CD4-positive, alpha-beta T cell treated with Interleukin-15 for 4 hours (primary cell): ENCODE data around the gene ZC3H7A.
A peak's percentile ranks its signal among the peaks of the same experiment; 100 is the strongest.

Experiments used
- DNase-seq: peaks from one replicate; pipeline ENCODE4 v3.0.0-alpha.2; 2020; ENCODE audit warnings: low spot score

Gene ZC3H7A

GRCh38 chr16:11768849-11769248, 28.2 kb downstream of the ZC3H7A start:
- DNase-seq, result no peak

DNA sequence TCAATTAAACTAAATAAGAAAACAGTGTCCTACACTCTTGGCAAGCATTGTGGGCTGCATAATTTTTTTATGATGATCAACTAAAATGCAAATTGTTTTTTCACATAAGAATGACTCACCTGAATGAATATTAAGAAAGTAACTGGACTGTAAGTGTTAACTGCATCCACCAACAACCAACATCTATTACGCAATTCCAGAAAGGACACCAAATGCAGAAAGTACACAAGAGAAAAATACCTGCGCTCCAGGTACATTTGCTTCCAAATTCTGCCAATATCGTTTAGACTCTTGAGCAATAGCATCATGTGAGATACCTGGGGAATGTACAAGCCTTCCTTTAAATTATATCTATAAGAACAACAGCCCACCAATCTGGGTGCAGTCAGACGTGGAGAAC, 34.6 kb downstream of the ZC3H7A start:
- no peak for DNase-seq

DNA sequence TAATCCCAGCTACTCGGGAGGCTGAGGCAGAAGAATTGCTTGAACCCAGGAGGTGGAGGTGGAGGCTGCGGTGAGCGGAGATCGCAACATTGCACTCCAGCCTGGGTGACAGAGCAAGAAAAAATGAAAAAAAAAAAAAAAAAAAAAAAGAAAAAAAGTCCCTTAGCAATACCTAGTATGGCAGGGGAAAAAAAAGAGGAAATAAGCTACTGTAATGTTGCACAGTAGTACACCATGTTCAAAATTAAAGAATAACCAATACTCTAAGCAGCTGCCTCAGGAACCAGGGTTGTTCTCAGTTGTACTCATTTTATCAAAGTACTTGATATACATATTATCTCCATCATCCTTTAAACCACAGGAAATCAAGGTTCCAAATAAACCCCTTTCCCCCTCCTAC, 37.1 kb downstream of the ZC3H7A start:
- DNase-seq, result no peak

DNA sequence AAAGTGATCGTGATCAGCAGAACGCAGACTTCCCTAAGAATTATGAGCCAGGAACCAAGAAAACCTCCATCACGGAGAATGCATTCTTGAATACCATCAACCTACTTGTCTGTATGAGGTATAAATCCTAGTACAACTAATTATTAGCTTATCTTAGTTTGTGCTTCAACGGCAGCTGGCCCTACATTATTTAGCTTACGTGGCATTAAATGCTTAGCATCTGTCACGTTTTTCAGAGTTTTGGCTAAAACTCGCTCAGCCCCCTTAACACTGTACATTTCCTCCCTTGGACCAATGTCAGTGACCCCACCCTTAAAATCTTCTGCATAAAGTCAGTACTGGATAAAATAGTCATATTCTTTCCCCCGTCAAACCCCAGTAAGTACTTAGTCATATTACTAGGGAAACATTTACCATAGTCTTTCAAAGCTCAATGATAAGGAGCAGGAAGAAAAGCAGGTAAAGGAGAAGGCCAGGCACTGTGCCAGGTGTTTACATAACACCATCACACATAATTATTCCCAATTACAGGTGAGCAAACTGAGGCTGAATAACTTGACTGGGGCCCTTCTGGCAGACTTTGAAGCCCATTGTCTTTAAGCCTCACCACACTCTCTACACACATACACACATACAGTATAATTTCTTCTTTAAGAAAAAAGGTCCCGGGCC, 37.8 kb downstream of the ZC3H7A start:
- DNase-seq, result no peak

- no peak for DNase-seq
These were observed 39.1 kb downstream of the ZC3H7A start for GRCh38 chr16:11757671-11758545.

DNA sequence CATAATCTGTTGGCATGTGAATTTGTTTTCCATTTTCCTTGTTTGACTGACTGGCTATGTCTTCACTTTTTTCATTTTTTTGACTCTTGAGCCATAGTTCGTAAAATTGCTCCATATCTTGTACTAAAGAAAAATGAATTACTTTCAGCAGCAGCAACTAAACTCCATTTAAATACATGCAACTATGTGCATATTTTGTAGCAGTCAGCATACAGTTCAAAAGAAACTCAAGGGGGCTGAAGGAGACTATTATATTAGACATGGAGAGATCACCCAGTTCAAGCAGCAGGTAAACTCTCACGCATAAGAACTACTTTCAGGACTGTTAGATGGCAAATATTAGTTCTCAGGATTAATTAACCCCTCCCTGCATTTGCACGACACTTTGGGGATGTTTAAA, 40.8 kb downstream of the ZC3H7A start:
- no peak for DNase-seq

DNA sequence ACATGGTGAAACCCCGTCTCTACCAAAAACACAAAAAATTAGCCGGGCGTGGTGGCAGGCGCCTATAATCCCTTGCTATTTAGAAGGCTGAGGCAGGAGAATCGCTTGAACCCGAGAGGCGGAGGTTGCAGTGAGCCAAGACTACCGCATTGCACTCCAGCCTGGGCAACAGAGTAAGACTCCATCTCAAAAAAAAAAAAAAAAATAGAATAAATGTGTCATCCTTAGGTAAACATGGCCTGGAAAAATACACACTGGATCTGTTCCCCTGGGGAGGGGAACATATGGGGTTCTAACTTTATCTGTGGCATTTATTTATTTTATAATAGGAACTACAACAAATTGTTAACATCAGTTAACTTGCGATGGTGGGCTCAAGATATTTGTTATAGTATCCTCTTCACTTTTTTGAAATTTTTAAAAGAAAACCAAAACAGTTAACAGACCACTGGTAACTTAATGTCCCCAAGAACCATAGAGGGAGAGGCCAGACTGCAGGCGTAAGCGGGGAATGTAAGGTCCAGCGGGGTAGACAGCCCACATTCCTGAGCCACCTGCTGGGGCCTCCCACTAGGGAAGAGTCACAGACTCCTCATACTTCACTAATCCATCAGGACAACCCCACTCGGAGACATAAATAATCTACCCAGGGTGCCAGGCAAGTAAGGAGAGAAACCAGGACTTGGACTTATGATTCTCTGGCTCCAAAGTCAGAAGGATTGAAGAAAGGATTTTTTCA, 41.9 kb downstream of the ZC3H7A start:
- no peak for DNase-seq

DNA sequence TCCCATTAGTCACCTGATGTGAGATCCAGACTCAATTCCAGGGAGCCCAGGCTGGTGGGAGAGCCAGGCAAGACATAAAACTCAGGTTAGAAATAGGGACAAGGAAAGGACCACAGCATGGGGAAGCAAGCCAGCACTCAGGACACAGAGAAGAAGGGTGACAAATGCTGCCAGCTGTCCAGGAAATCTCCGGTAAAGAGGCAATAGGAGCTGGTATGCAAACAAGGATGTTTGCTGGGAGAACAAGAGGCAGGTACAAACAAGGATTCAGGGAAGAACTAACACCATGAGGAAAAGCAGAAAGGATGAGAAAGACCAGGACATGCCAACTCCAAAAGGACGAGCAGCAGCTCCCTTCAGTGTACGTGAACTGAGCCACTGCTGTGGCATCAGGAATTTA, 44.2 kb downstream of the ZC3H7A start:
- no peak for DNase-seq

DNA sequence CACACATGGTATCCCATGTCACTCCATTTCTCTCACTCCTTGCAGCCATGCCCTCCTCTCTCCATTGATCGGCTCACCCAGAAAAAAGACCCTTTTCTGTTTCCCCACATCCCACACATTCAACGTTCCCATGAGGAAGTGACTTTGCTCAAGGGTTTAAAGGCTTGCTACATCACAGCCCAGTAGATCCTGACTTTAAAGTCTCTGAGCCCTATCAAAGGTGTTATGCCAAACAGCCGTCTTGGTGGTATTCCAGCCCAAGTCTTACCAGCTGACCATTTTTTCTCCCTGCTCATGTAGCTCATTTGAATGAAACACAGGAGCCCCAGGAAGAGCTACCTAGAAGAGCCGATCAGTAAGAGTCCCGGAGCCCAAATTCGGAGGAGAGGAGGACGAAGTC, 47.0 kb downstream of the ZC3H7A start:
- DNase-seq, result no peak

DNA sequence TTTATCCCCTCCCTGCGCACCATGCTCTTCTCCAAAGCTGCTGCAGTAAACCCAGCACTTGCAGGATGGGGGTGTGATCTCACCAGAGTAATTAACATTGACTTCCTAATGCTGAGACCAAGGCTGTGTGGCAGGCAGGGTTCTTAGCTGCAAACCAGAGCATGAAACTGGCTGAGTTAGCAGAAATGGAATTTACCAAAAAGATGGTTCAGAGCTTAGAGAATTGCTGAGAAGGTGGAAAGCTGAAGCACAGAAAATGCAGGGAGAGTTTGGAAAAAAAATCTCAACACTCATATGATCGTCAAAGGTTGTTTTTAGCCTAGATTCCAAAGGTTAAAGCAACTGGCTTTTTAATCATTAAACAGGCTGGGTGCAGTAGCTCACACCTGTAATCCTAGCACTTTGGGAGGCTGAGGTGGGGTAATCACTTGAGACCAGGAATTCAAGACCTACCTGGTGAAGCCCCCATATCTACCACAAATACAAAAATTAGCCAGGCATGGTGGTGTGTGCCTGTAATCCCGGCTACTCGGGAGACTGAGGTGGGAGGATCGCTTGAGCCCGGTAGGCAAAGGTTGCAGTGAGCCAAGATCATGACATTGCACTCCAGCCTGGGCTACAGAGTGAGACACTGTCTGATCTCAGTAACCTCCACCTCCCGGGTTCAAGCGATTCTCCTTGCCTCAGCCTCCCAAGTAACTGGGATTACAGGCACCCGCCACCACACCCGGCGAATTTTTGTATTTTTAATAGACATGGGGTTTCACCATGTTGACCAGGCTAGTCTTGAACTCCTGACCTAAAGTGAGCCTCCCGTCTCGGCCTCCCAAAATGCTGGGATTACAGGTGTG, 48.4 kb downstream of the ZC3H7A start:
- no peak for DNase-seq

GRCh38 chr16:11747949-11748403, 49.1 kb downstream of the ZC3H7A start:
- no peak for DNase-seq

GRCh38 chr16:11744075-11744470, 53.0 kb downstream of the ZC3H7A start:
- DNase-seq, result no peak

GRCh38 chr16:11743308-11744074, 53.6 kb downstream of the ZC3H7A start:
- DNase-seq, result peak; percentile 27

- peak; percentile 98 for DNase-seq
These were observed 54.3 kb downstream of the ZC3H7A start, which contains the start of gene TXNDC11 for GRCh38 chr16:11742536-11743307. TSS of gene TXNDC11 (minus strand) at chr16:11742857. CDS start at chr16:11742730, 127 bp downstream.

DNA sequence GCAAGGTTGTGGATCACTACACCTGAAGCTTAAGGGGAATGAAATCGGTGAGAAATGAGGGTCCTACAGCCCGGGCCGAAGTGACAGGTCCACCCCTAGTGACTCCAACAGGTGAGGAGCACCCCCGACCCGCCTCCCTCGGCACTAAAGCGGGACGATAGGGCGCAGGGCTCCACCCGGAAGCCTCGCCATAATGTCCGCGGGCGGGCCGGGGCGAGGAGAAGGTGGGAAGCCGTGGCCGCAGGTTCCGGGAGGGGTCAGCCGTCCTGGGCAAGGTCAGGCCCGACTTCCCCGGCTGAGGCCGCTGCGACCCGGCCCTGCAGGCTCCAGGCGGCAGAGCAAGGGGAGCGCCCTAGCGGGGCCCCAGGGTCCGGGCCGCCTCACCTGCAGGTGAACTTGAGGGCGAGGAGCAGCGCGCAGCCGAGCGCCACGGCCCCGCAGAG, 54.9 kb downstream of the ZC3H7A start:
- DNase-seq, result peak; percentile 35

DNA sequence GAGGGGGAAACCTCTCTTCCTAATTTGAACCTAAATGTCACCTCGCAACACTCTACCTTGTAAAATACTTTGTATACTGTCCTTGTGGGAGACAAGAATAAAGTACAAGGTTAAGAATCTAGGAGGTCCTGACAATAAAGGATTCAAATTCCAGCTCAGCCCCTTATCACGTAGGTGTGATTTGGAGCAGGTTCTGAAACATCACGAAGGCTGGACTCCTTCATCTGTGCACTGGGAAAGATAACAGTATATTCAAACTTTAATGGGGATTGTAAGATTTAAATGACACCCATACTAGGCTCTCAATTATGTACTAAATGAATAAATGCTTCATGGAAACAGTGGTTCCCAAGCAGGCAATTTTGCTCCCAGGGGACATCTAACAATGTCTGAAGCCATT, 56.5 kb downstream of the ZC3H7A start:
- no peak for DNase-seq

DNA sequence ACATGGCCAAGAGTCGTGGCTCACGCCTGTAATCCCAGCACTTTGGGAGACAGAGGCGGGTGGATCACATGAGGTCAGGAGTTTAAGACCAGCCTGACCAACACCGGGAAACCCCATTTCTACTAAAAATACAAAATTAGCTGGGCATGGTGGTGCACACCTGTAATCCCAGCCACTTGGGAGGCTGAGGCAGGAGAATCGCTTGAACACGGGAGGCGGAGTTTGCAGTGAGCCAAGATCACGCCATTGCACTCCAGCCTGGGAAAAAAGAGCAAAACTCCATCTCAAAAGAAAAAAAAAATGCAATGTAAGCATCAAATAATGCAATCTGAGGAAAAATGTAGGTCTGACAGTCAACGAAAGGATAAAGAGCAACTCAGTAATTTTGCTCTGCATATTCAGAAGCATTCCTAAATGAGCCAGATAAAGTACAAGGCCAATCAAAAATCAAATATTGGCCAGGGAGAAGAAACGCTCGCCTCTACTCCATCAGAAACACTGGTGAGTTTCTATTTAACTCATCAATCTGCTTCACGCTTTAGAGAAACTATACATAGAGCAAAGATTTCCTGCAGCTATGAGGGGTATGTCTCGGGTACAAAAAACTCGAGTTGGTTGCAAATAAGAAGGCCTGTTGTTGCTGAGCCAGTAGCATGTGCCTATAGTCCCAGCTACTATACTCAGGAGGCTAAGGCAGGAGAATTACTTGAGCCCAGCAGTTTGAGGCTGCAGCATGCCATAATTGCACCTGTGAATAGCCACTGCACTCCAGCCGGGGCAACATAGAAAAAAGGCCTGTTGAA, 58.1 kb downstream of the ZC3H7A start:
- DNase-seq, result no peak

DNA sequence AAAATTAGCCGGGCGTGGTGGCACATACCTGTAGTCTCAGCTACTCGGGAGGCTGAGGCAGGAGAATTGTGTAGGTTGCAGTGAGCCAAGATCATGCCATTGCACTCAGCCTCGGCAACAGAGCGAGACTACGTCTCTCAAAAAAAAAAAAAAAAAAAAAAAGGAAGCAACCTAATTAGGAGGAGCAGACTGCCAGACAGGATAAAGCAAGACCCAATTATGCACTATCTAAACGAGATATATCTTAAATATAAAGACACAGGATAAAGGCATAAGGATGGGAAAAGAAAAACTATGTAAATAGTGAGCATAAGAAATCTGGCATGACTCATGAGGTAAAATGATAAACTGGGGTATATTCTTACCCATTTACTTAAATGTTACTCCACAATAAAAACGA, 59.3 kb downstream of the ZC3H7A start:
- no peak for DNase-seq

- no peak for DNase-seq
These were observed 60.2 kb downstream of the ZC3H7A start for GRCh38 chr16:11736903-11737302.
